ENCODE results near the gene RIPK1.
"Not testable (repeated sequence)": the region's sequence is repeated elsewhere in the genome, so short reads cannot be mapped to it uniquely, and the experiment has no call there.

The RIPK1 gene

GRCh38 chr6:3156184-3157130 is 88.2 kb downstream of the RIPK1 start:
- not testable (repeated sequence) for H3K27ac ChIP-seq (replicated peaks); DNase-seq (ENCODE audit: low read depth in 1 of 2, low spot score in 1 of 2)
- peaks cover 47% of the 10 kb centered on the region for H3K27me3 ChIP-seq (ENCODE audit: insufficient read depth, poor library complexity, severe bottlenecking)
- TF ChIP-seq REST (IDR thresholded peaks at IDR 0.05; ENCODE audit: insufficient replicate concordance, low read depth), result peak; percentile 57
- peak overlapping the region; percentile 54 for H3K4me3 ChIP-seq (replicated peaks; ENCODE audit: insufficient read depth, low read length)

GRCh38 chr6:3157131-3157933 is 89.0 kb downstream of the RIPK1 start, which contains the start of gene TUBB2A:
TSS of gene TUBB2A (minus strand) at chr6:3157544. CDS start at chr6:3157463, 81 bp downstream.
- H3K4me3 ChIP-seq (replicated peaks; ENCODE audit: insufficient read depth, low read length), result peak within 1 kb of the TSS; percentile 54
- no peak within 1 kb of the TSS for H3K27ac ChIP-seq (replicated peaks)
- H3K27me3 ChIP-seq (ENCODE audit: insufficient read depth, poor library complexity, severe bottlenecking), result peaks cover 53% of the 10 kb centered on the region
- peak; percentile 29 to 40 for DNase-seq (ENCODE audit: low read depth in 1 of 2, low spot score in 1 of 2)
- no peak for TF ChIP-seq SPI1 (IDR thresholded peaks at IDR 0.05; ENCODE audit: borderline replicate concordance, low read depth)
- TF ChIP-seq REST (IDR thresholded peaks at IDR 0.05; ENCODE audit: insufficient replicate concordance, low read depth), result no peak
- no peak for TF ChIP-seq GABPA (IDR thresholded peaks at IDR 0.05; ENCODE audit: low read depth)
- no peak for TF ChIP-seq POLR2AphosphoS5 (IDR thresholded peaks at IDR 0.05; ENCODE audit: low read depth)
- TF ChIP-seq, protein P1, sequence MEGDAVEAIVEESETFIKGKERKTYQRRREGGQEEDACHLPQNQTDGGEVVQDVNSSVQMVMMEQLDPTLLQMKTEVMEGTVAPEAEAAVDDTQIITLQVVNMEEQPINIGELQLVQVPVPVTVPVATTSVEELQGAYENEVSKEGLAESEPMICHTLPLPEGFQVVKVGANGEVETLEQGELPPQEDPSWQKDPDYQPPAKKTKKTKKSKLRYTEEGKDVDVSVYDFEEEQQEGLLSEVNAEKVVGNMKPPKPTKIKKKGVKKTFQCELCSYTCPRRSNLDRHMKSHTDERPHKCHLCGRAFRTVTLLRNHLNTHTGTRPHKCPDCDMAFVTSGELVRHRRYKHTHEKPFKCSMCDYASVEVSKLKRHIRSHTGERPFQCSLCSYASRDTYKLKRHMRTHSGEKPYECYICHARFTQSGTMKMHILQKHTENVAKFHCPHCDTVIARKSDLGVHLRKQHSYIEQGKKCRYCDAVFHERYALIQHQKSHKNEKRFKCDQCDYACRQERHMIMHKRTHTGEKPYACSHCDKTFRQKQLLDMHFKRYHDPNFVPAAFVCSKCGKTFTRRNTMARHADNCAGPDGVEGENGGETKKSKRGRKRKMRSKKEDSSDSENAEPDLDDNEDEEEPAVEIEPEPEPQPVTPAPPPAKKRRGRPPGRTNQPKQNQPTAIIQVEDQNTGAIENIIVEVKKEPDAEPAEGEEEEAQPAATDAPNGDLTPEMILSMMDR (IDR thresholded peaks at IDR 0.05; ENCODE audit: insufficient read depth, low read length), result no peak

DNA sequence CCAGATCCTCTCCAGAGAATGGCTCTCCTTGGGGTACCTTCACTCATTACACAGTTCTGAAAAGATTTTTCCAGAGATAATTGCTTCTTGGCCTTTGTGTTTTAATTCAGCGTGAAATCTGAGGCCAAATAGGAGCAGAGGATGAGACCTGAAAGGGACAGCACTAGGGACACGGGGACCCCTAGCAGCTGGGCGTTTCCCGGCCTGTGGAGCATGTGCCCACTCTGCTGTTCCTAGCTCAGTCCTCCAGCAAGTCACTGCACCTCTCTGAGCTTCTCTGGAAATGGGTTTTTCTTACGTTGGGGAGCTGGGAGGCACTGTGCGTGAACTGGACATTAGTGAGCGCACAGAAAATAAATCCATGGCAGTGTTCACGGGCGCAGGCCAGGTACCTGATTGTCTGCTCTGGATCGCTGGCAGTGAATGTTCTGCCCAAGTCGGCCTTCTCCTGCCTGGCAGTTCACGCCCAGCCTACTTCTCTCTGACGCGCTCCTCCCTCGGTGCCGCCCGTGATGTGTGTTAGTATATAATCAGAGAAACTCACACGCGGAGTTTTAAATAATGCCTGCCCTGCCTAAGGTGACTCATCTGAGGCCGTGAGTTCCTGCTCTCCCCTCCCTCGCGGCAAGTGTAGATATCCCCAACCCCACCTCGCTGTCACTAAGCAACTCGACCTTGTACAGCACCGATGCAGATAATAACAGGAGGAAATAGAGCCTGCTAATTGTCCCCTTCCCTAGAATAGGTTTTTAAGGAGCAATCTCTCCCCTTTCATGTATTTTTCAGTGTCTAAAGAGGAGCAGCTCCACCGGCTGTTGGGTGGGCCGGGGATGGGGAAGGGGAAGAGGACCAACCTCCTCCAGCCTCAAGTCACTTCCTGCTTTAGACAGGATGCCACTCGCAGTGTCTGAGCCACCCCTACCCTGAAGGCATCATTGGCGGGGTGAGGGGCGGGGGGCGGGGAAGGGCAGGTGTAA is 91.8 kb downstream of the RIPK1 start:
- no peak for DNase-seq (ENCODE audit: low read depth in 1 of 2, low spot score in 1 of 2)
- no peak overlapping the region for H3K4me3 ChIP-seq (replicated peaks; ENCODE audit: insufficient read depth, low read length)
- TF ChIP-seq SPI1 (IDR thresholded peaks at IDR 0.05; ENCODE audit: borderline replicate concordance, low read depth) (no peak), POLR2AphosphoS5 (IDR thresholded peaks at IDR 0.05; ENCODE audit: low read depth) (no peak), GABPA (IDR thresholded peaks at IDR 0.05; ENCODE audit: low read depth) (no peak), REST (IDR thresholded peaks at IDR 0.05; ENCODE audit: insufficient replicate concordance, low read depth) (no peak)
- TF ChIP-seq, protein P1 (IDR thresholded peaks at IDR 0.05; ENCODE audit: insufficient read depth, low read length), result no peak
- H3K27me3 ChIP-seq (ENCODE audit: insufficient read depth, poor library complexity, severe bottlenecking), result peaks cover 55% of the 10 kb centered on the region
- no peak overlapping the region for H3K27ac ChIP-seq (replicated peaks)
